Measurements from ENCODE around the gene PECR. TPM values are rescaled to one million over a fixed set of nuclear protein-coding genes. Genes with fewer than 3 reads are reported as not detected.

The PECR gene
- total and polyA plus RNA-seq, 10 of the 15 experiments (the other 5 are each of a cell fraction or from before 2014, with no cell fraction given), result 7.6 to 37.4 (median 25.7) TPM

DNA sequence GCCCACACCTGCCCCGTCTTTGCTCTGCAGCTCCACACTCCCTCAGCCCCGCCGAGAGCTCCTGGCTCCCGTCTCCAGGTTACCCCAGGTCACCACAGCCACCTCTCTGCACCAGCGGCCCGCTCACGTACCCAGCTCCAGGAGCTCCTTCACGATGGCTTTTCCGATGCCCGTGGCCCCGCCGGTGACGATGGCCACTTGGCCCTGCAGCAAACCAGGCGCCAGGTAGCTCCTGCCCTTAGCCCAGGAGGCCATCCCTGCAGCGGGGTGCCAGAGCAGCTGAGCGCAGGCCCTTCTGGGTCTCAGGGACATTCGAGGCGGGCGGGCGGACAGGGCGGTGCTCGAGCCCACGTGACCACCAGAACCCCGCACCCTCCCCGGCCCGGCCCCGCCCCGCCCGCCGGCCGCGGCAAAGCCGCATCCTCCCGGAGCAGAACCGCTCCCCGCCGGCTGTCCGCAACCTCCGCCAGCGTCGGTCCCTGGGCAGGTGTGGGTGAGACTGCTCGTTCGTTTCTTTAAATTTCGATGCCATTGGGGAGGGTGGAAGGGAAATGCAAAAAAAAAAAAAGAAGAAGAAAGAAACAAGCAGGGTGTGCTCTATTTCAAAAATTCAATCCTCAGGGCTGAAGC is at the start of gene PECR, which contains the start of gene TMEM169 (continued):
- TF ChIP-seq MEF2A (IDR thresholded peaks at IDR 0.05; ENCODE audit: insufficient read depth, low read depth, low read length) (no peak), DPF2 (IDR thresholded peaks at IDR 0.05) (peak; percentile 47; the same call in 1 of the 2 replicates), SIN3A (IDR thresholded peaks at IDR 0.05; ENCODE audit: low read depth, low read length) (peak; percentile 46; the same call in 1 of the 2 replicates), PAX8 (IDR thresholded peaks at IDR 0.05) (no peak), EED (IDR thresholded peaks at IDR 0.05; ENCODE audit: low read depth) (no peak), TAF1 (IDR thresholded peaks at IDR 0.05; ENCODE audit: borderline replicate concordance, low read depth, low read length) (peak; percentile 38; the same call in 1 of the 2 replicates), RAD21 (IDR thresholded peaks at IDR 0.05; ENCODE audit: insufficient read depth, low read depth, low read length) (no peak), HDAC6 (IDR thresholded peaks at IDR 0.05; ENCODE audit: unreplicated experiment) (no peak), MEF2B (IDR thresholded peaks at IDR 0.05; ENCODE audit: partially characterized antibody, poor library complexity, severe bottlenecking) (no peak), CBX5 (IDR thresholded peaks at IDR 0.05; ENCODE audit: low read depth) (no peak), NFYA (IDR thresholded peaks at IDR 0.05; ENCODE audit: borderline replicate concordance, low read depth, low read length) (no peak), POU2F2 (IDR thresholded peaks at IDR 0.05; ENCODE audit: borderline replicate concordance, low read depth, low read length) (no peak), IKZF2 (IDR thresholded peaks at IDR 0.05) (no peak)
- TF ChIP-seq, protein P1, sequence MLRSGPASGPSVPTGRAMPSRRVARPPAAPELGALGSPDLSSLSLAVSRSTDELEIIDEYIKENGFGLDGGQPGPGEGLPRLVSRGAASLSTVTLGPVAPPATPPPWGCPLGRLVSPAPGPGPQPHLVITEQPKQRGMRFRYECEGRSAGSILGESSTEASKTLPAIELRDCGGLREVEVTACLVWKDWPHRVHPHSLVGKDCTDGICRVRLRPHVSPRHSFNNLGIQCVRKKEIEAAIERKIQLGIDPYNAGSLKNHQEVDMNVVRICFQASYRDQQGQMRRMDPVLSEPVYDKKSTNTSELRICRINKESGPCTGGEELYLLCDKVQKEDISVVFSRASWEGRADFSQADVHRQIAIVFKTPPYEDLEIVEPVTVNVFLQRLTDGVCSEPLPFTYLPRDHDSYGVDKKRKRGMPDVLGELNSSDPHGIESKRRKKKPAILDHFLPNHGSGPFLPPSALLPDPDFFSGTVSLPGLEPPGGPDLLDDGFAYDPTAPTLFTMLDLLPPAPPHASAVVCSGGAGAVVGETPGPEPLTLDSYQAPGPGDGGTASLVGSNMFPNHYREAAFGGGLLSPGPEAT (IDR thresholded peaks at IDR 0.05; ENCODE audit: low read depth), result no peak
- TF ChIP-seq, protein P2, sequence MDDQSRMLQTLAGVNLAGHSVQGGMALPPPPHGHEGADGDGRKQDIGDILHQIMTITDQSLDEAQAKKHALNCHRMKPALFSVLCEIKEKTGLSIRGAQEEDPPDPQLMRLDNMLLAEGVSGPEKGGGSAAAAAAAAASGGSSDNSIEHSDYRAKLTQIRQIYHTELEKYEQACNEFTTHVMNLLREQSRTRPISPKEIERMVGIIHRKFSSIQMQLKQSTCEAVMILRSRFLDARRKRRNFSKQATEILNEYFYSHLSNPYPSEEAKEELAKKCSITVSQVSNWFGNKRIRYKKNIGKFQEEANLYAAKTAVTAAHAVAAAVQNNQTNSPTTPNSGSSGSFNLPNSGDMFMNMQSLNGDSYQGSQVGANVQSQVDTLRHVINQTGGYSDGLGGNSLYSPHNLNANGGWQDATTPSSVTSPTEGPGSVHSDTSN (IDR thresholded peaks at IDR 0.05; ENCODE audit: insufficient replicate concordance, low read depth, low read length), result no peak

All from GM12878 (cell line).